HepG2 (cell line): ENCODE measurements around the gene TGM1. TPM values are rescaled to one million over a fixed set of nuclear protein-coding genes. Genes with fewer than 3 reads are reported as not detected.

Source experiments
- ATM ChIP-seq: fragments of 450-650 bp; IDR thresholded peaks from 2 replicates; pipeline ENCODE4 v1.7.1; 2017; ENCODE audit warnings: mild to moderate bottlenecking, borderline replicate concordance
- CTCF ChIP-seq: sonication (generic); formaldehyde crosslinking; IDR thresholded peaks from 2 replicates; pipeline ENCODE4 v1.5.0; 2020; ENCODE audit warnings: mild to moderate bottlenecking, missing genetic modification reagents, moderate library complexity
- HOXA7 ChIP-seq: sonication (generic); formaldehyde crosslinking; IDR thresholded peaks from 2 replicates; pipeline ENCODE4 v1.8.1; 2022; ENCODE audit warnings: mild to moderate bottlenecking, missing genetic modification reagents, moderate library complexity
- IKZF4 ChIP-seq: sonication (generic); formaldehyde crosslinking; IDR thresholded peaks from 2 replicates; pipeline ENCODE4 v1.5.1; 2020; ENCODE audit warnings: borderline replicate concordance, mild to moderate bottlenecking, low read depth, missing genetic modification reagents; ENCODE audit errors: not compliant biosample characterization
- IKZF5 ChIP-seq: IDR thresholded peaks from 2 replicates; pipeline ENCODE4 v1.6.1; 2018; ENCODE audit warnings: missing genetic modification reagents, mild to moderate bottlenecking, missing compliant biosample characterization
- MBD4 ChIP-seq: IDR thresholded peaks from 2 replicates; pipeline ENCODE4 v1.6.1; 2012; ENCODE audit warnings: low read length, inconsistent platforms, borderline replicate concordance
- NCOA2 ChIP-seq: sonication (generic); formaldehyde crosslinking; IDR thresholded peaks from 2 replicates; pipeline ENCODE4 v1.8.0; 2022; ENCODE audit warnings: inconsistent platforms
- NFYC ChIP-seq: IDR thresholded peaks from 2 replicates; pipeline ENCODE4 v1.6.1; 2016; ENCODE audit warnings: missing genetic modification reagents, missing compliant biosample characterization
- SALL1 ChIP-seq: sonication (generic); formaldehyde crosslinking; IDR thresholded peaks from 2 replicates; pipeline ENCODE4 v1.8.0; 2022; ENCODE audit warnings: mild to moderate bottlenecking, missing genetic modification reagents
- SYNCRIP ChIP-seq: fragments of 200-400 bp; formaldehyde crosslinking; IDR thresholded peaks from 2 replicates; pipeline ENCODE4 v1.6.1; 2018; ENCODE audit warnings: mild to moderate bottlenecking, low read depth, low read length; ENCODE audit not compliant: insufficient read depth
- TCF12 ChIP-seq, 2 experiments: fragments of 450-650 bp in 1 of 2; sonication (generic) in 1 of 2; formaldehyde crosslinking in 1 of 2; IDR thresholded peaks; 2 replicates each; pipeline versions ENCODE4 v1.6.1 to v1.8.0; 2017 to 2022; ENCODE audit warnings: antibody characterized with exemption in 1 of 2, mild to moderate bottlenecking in 1 of 2, missing genetic modification reagents in 1 of 2, moderate library complexity in 1 of 2
- TEF ChIP-seq: sonication (generic); formaldehyde crosslinking; IDR thresholded peaks from 2 replicates; pipeline ENCODE4 v1.5.0; 2020; ENCODE audit warnings: missing genetic modification reagents
- ZBTB20 ChIP-seq: sonication (generic); formaldehyde crosslinking; IDR thresholded peaks from 2 replicates; pipeline ENCODE4 v1.8.1; 2023; ENCODE audit warnings: missing genetic modification reagents, low read depth, mild to moderate bottlenecking, borderline replicate concordance
- ZHX2 ChIP-seq, 2 experiments: sonication (generic) in 1 of 2; formaldehyde crosslinking in 1 of 2; IDR thresholded peaks; 2 replicates each; pipeline versions ENCODE4 v1.6.1 to v1.9.0; 2014 to 2022; ENCODE audit warnings: antibody characterized with exemption in 1 of 2, borderline replicate concordance in 1 of 2, inconsistent platforms in 1 of 2, low read depth in 1 of 2, missing genetic modification reagents in 1 of 2
- ZNF337 ChIP-seq: sonication (generic); formaldehyde crosslinking; IDR thresholded peaks from 2 replicates; pipeline ENCODE4 v1.5.1; 2020; ENCODE audit warnings: missing genetic modification reagents, low read depth, mild to moderate bottlenecking, borderline replicate concordance
- ZSCAN20 ChIP-seq: sonication (generic); formaldehyde crosslinking; IDR thresholded peaks from 2 replicates; pipeline ENCODE4 v1.4.0; 2020; ENCODE audit warnings: missing genetic modification reagents, mild to moderate bottlenecking, borderline replicate concordance
- polyA plus RNA-seq, 8 experiments: library from polyadenylated mRNA; depleted of rRNA in 3 of 8; stranded (reverse) in 7 of 8; unstranded in 1 of 8; fragments of >200 nt; fragmentation: Illumina TruSeq in 4 of 8; extraction: Trizol in 4 of 8; gene quantifications; 2 replicates each; pipeline versions ENCODE4 v1.2.1 to v1.2.3, GENCODE V29; 2011 to 2016; ENCODE audit warnings: low read depth in 4 of 8, missing spikeins in 1 of 8, mixed read lengths in 1 of 8; ENCODE audit not compliant: insufficient read depth in 1 of 8
- total RNA-seq, 5 experiments: library from RNA; depleted of rRNA; stranded (reverse); fragments of >200 nt; fragmentation: Illumina TruSeq; extraction: Trizol; gene quantifications; 2 replicates each; pipeline ENCODE4 v1.2.3, GENCODE V29; 2016; ENCODE audit warnings: low read depth in 1 of 5

TGM1 gene
- total and polyA plus RNA-seq, 2 of the 13 experiments (the other 11 are each of a cell fraction or from before 2014, with no cell fraction given): 3.2 to 10.6 TPM

- peak; percentile 100 for TF ChIP-seq CTCF (CRISPR knock-in tag)
- TF ChIP-seq ZNF337: no peak
- TF ChIP-seq SALL1: peak; percentile 97
- no peak for TF ChIP-seq MBD4
- peak; percentile 76; the same call in 1 of the 2 replicates for TF ChIP-seq NCOA2 (CRISPR knock-in tag)
- TF ChIP-seq ZHX2 (IDR thresholded peaks at IDR 0.05; ENCODE audit: low read depth): peak; percentile 95
- no peak for TF ChIP-seq ZHX2 (CRISPR knock-in tag; IDR thresholded peaks at IDR 0.05; ENCODE audit: borderline replicate concordance)
- no peak for TF ChIP-seq SYNCRIP
- no peak for TF ChIP-seq TCF12 (IDR thresholded peaks at IDR 0.05)
- TF ChIP-seq TCF12 (CRISPR knock-in tag; IDR thresholded peaks at IDR 0.05): peak; percentile 77; the same call in 1 of the 2 replicates
- no peak for TF ChIP-seq IKZF4 (CRISPR knock-in tag)
- TF ChIP-seq ZSCAN20 (CRISPR knock-in tag): peak; percentile 87
- peak; percentile 100 for TF ChIP-seq IKZF5 (CRISPR knock-in tag)
- TF ChIP-seq NFYC (CRISPR knock-in tag): peak; percentile 71
- TF ChIP-seq HOXA7 (CRISPR knock-in tag): peak; percentile 76
- no peak for TF ChIP-seq ATM
- TF ChIP-seq ZBTB20 (CRISPR knock-in tag): peak; percentile 93
- TF ChIP-seq TEF: peak; percentile 71
Observed at GRCh38 chr14:24215495-24216344, 47.3 kb downstream of the TGM1 start, which contains the start of gene MDP1 (continued).
